Thoracic aorta (tissue), 2 donors: Measurements from ENCODE around the gene SVOP. TPM values are rescaled to one million over a fixed set of nuclear protein-coding genes. Genes with fewer than 3 reads are reported as not detected.

ENCODE experiments used
- ATAC-seq: fragments of 150-250 bp; one replicate; pipeline ENCODE4 v1.8.0; 2017; ENCODE audit warnings: low read depth; ENCODE audit not compliant: insufficient number of reproducible peaks, low FRiP score
- DNase-seq: peaks from one replicate; pipeline ENCODE4 v3.0.0-alpha.2; 2020; ENCODE audit warnings: low spot score
- H3K27ac ChIP-seq, 2 donors: fragments of 200-600 bp; sonication (generic); 1 replicate in 1 of 2; 2 replicates in 1 of 2; pipeline ENCODE4 v1.5.1; 2016; ENCODE audit warnings: mild to moderate bottlenecking in 2 of 2, moderate library complexity in 2 of 2
- H3K27me3 ChIP-seq: fragments of 200-600 bp; sonication (generic); replicated peaks from 2 replicates; pipeline ENCODE4 v1.6.0; 2016; ENCODE audit warnings: mild to moderate bottlenecking; ENCODE audit not compliant: insufficient read depth
- H3K36me3 ChIP-seq: fragments of 200-600 bp; sonication (generic); one replicate; pipeline ENCODE4 v1.5.1; 2016
- H3K4me1 ChIP-seq, 2 donors: fragments of 200-600 bp; sonication (generic); 1 replicate in 1 of 2; 2 replicates in 1 of 2; pipeline versions ENCODE4 v1.5.1 to v1.6.0; 2016; ENCODE audit warnings: low read depth in 2 of 2, mild to moderate bottlenecking in 1 of 2; ENCODE audit not compliant: control insufficient read depth in 1 of 2
- H3K4me3 ChIP-seq: fragments of 200-600 bp; sonication (generic); 2 replicates; pipeline ENCODE4 v1.5.1; 2016; ENCODE audit warnings: mild to moderate bottlenecking
- H3K9me3 ChIP-seq: fragments of 200-600 bp; sonication (generic); 2 replicates; pipeline ENCODE4 v1.5.1; 2016
- CTCF ChIP-seq: fragments of 200-600 bp; sonication (generic); IDR thresholded peaks from one replicate; pipeline ENCODE4 v1.5.1; 2019; ENCODE audit warnings: antibody characterized with exemption
- total RNA-seq, 2 donors: library from RNA; depleted of rRNA; stranded (reverse); fragments of >200 nt; gene quantifications; one replicate each; pipeline versions ENCODE4 v1.1.0 to v1.2.3, GENCODE V29; 2016

SVOP gene
- not detected for total RNA-seq

GRCh38 chr12:109020796-109021380, at the start of gene SVOP:
SVOP (minus strand) TSS chr12:109021068; CDS start chr12:109020868, 200 bp downstream.
- H3K27me3 ChIP-seq = no peaks in the 10 kb centered on the region
- H3K4me3 ChIP-seq = no peak within 1 kb of the TSS
- no peak for TF ChIP-seq CTCF
- no peak within 1 kb of the TSS for H3K27ac ChIP-seq
- no peaks in the 10 kb centered on the region for H3K9me3 ChIP-seq
- H3K4me1 ChIP-seq = no peaks in the 10 kb centered on the region
- DNase-seq = peak; percentile 3
- ATAC-seq = no peak
- no peaks in the 10 kb centered on the region for H3K36me3 ChIP-seq

- DNase-seq (no peak), ATAC-seq (no peak)
- H3K4me3 ChIP-seq = no peak overlapping the region
- H3K27ac ChIP-seq = no peak overlapping the region
- no peaks in the 10 kb centered on the region for H3K9me3 ChIP-seq
- no peaks in the 10 kb centered on the region for H3K4me1 ChIP-seq
- TF ChIP-seq CTCF = no peak
- H3K36me3 ChIP-seq = peaks cover 48% of the 10 kb centered on the region
- no peaks in the 10 kb centered on the region for H3K27me3 ChIP-seq
Measured at GRCh38 chr12:109069307-109070271, 48.7 kb upstream of the SVOP start.

GRCh38 chr12:109065853-109066193, 45.0 kb upstream of the SVOP start:
- H3K27me3 ChIP-seq = no peaks in the 10 kb centered on the region
- no peak for DNase-seq
- no peak for ATAC-seq
- no peaks in the 10 kb centered on the region for H3K4me1 ChIP-seq
- no peak overlapping the region for H3K4me3 ChIP-seq
- peaks cover 36% of the 10 kb centered on the region for H3K36me3 ChIP-seq
- no peaks in the 10 kb centered on the region for H3K9me3 ChIP-seq
- TF ChIP-seq CTCF = no peak
- H3K27ac ChIP-seq = no peak overlapping the region

- no peak overlapping the region for H3K4me3 ChIP-seq
- H3K36me3 ChIP-seq = peaks cover 32% of the 10 kb centered on the region
- no peaks in the 10 kb centered on the region for H3K9me3 ChIP-seq
Measured at GRCh38 chr12:109065154-109065852, 44.4 kb upstream of the SVOP start.

More at GRCh38 chr12:109065154-109065852, 44.4 kb upstream of the SVOP start:
- H3K27me3 ChIP-seq = no peaks in the 10 kb centered on the region
- TF ChIP-seq CTCF = no peak
- ATAC-seq (no peak), DNase-seq (no peak)
- H3K27ac ChIP-seq = no peak overlapping the region
- no peaks in the 10 kb centered on the region for H3K4me1 ChIP-seq
